GM12892 (cell line): Measurements from ENCODE around the gene PCP4L1.

Source experiments
- POLR2A ChIP-seq: IDR thresholded peaks from 2 replicates; pipeline ENCODE4 v1.6.1; 2011; ENCODE audit warnings: low read depth, low read length, control low read depth
- POLR2AphosphoS5 ChIP-seq: IDR thresholded peaks from 2 replicates; pipeline ENCODE4 v1.6.1; 2011; ENCODE audit warnings: low read depth, low read length, control low read depth
- TAF1 ChIP-seq: IDR thresholded peaks from 2 replicates; pipeline ENCODE4 v1.6.1; 2011; ENCODE audit warnings: low read depth, mild to moderate bottlenecking, control low read depth, low read length, borderline replicate concordance

GRCh38 chr1:161220002-161220401, 38.5 kb upstream of the PCP4L1 start:
- no peak for TF ChIP-seq POLR2A
- TF ChIP-seq POLR2AphosphoS5 = no peak
- TF ChIP-seq TAF1 = no peak
